CD4-positive, alpha-beta T cell (primary cell): ENCODE results near the gene RHBDF1. TPM values are rescaled to one million over a fixed set of nuclear protein-coding genes. Genes with fewer than 3 reads are reported as not detected.

Source experiments
- ATAC-seq: fragments of 200-7000 bp; cut with Tn5 transposase; one replicate; pipeline ENCODE4 v1.10.0; 2022; ENCODE audit warnings: mild to moderate bottlenecking; ENCODE audit not compliant: poor library complexity
- CTCF ChIA-PET: fragments of 350-600 bp; sonication (Branson Sonifier 250); formaldehyde crosslinking; loops from one replicate; lab custom pipeline; 2021; ENCODE audit warnings: antibody characterized with exemption, inconsistent platforms; lab: Charles Lee
- POLR2A ChIA-PET: fragments of 350-600 bp; sonication (Branson Sonifier 250); formaldehyde crosslinking; loops from one replicate; lab custom pipeline; 2021; ENCODE audit warnings: antibody characterized with exemption, inconsistent platforms; lab: Charles Lee
- DNase-seq, 14 experiments: peaks; one replicate each; pipeline ENCODE4 v3.0.0-alpha.2; 2013 to 2020; ENCODE audit warnings: mixed read lengths in 2 of 14
- H3K27ac ChIP-seq, 2 donors: one replicate each; pipeline versions ENCODE4 v1.5.1 to v1.7.0; 2013; ENCODE audit warnings: low read length in 2 of 2, low read depth in 1 of 2, mild to moderate bottlenecking in 1 of 2
- H3K27me3 ChIP-seq, 2 experiments: 1 replicate in 1 of 2; 2 replicates in 1 of 2; pipeline versions ENCODE4 v1.6.1 to v1.7.0; 2013; ENCODE audit warnings: low read length in 2 of 2, control low read depth in 1 of 2, mild to moderate bottlenecking in 1 of 2, moderate library complexity in 1 of 2; ENCODE audit not compliant: insufficient read depth in 2 of 2, control insufficient read depth in 1 of 2
- H3K36me3 ChIP-seq: one replicate; pipeline ENCODE4 v1.6.1; 2013; ENCODE audit warnings: low read length, control low read depth; ENCODE audit not compliant: insufficient read depth
- H3K4me1 ChIP-seq: one replicate; pipeline ENCODE4 v1.6.1; 2013; ENCODE audit warnings: low read length, control low read depth; ENCODE audit not compliant: insufficient read depth
- H3K4me3 ChIP-seq: one replicate; pipeline ENCODE4 v1.5.1; 2013; ENCODE audit warnings: mild to moderate bottlenecking, low read length, moderate library complexity
- H3K9me3 ChIP-seq, 2 experiments: 1 replicate in 1 of 2; 2 replicates in 1 of 2; pipeline versions ENCODE4 v1.6.1 to v1.7.0; 2013; ENCODE audit warnings: low read length in 2 of 2, mild to moderate bottlenecking in 2 of 2, control low read depth in 1 of 2, moderate library complexity in 1 of 2; ENCODE audit not compliant: control insufficient read depth in 1 of 2, insufficient read depth in 1 of 2
- H3K27ac Mint-ChIP-seq: one replicate; pipeline ENCODE4 v1.8.0; 2020; ENCODE audit warnings: mixed read lengths
- H3K27me3 Mint-ChIP-seq: one replicate; pipeline ENCODE4 v1.8.0; 2021; ENCODE audit warnings: mixed read lengths
- H3K36me3 Mint-ChIP-seq: one replicate; pipeline ENCODE4 v1.8.0; 2021; ENCODE audit warnings: low read depth, mixed read lengths
- H3K4me1 Mint-ChIP-seq: one replicate; pipeline ENCODE4 v1.8.0; 2021; ENCODE audit warnings: low read depth, mixed read lengths
- H3K4me3 Mint-ChIP-seq: one replicate; pipeline ENCODE4 v1.8.0; 2020; ENCODE audit warnings: mild to moderate bottlenecking, mixed read lengths
- H3K9me3 Mint-ChIP-seq: one replicate; pipeline ENCODE4 v1.8.0; 2020; ENCODE audit warnings: mixed read lengths
- CTCF ChIP-seq: fragments of 200-600 bp; IDR thresholded peaks from one replicate; pipeline ENCODE4 v1.8.0; 2022; ENCODE audit warnings: antibody characterized with exemption, mild to moderate bottlenecking
- intact Hi-C, 2 experiments: fragments of 100-400 bp; cut with DNase I in 1 of 2; cut with micrococcal nuclease in 1 of 2; formaldehyde crosslinking; loops; one replicate each; pipeline versions ENCODE4 v1.15.1 to v1.9.0; 2023 to 2025; cut with DNase I, micrococcal nuclease
- total RNA-seq, 174 experiments: library from RNA in 2 of 174; stranded (reverse) in 2 of 174; gene quantifications; one replicate each; pipeline ENCODE4 v1.2.3 and lab custom pipeline; 2021 to 2026

RHBDF1 gene
- total RNA-seq, 2 experiments from 2014 or later, result 0.33 to 0.34 TPM

- peak; percentile 95 for TF ChIP-seq CTCF
- DNase-seq (peak; percentile 81 to 94 (median 87)), ATAC-seq (peak; percentile 100)
- Mint-ChIP-seq H3K36me3 (peaks cover 22% of the 10 kb centered on the region), H3K27ac (no peak overlapping the region), H3K4me1 (peaks cover 6% of the 10 kb centered on the region), H3K27me3 (no peaks in the 10 kb centered on the region), H3K4me3 (no peak overlapping the region), H3K9me3 (no peaks in the 10 kb centered on the region)
- intact Hi-C loops, result loop anchor here (1.0 kb wide), 1 partner anchor 32 kb away; no protein-coding TSS in a partner anchor
- H3K27ac ChIP-seq, result no peak overlapping the region
- no peaks in the 10 kb centered on the region for H3K9me3 ChIP-seq
- H3K27me3 ChIP-seq, result no peaks in the 10 kb centered on the region
- POLR2A ChIA-PET, result interaction anchor here (0.6 to 2.1 kb wide), 5 partner anchors 12 to 44 kb away, joined by 3 to 6 read pairs (median 4); partner anchors contain the start of genes MPG, POLR3K and SNRNP25
- H3K4me3 ChIP-seq, result no peak overlapping the region
- peaks cover 9% of the 10 kb centered on the region for H3K4me1 ChIP-seq
- peaks cover 15% of the 10 kb centered on the region for H3K36me3 ChIP-seq
- CTCF ChIA-PET, result interaction anchor here (0.6 to 4.2 kb wide), 20 partner anchors 10 to 273 kb away, joined by 3 to 105 read pairs (median 4); partner anchors contain the start of genes FAM234A, MRPL28, POLR3K and RHBDF1
Observed at GRCh38 chr16:96935-97381, 24.5 kb upstream of the RHBDF1 start.

DNA sequence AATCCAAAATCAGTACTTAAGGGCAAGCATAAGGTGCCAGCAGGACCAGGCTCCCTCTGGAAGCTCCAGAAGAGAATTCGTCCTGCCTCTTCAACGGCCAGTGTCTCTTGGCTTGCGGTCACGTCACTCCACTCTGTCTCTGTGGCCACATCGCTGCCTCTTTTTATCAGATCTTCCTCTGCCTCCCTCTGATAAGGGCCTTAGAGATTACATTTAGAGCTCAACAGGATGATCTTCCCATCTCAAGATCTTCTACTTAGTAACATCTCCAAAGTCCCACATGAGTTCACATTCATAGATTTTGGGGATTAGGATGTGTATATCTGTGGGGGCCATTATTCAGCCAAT, 22.5 kb upstream of the RHBDF1 start:
- Mint-ChIP-seq H3K9me3 (no peaks in the 10 kb centered on the region), H3K27ac (no peak overlapping the region), H3K27me3 (no peaks in the 10 kb centered on the region), H3K4me3 (no peak overlapping the region), H3K4me1 (peaks cover 6% of the 10 kb centered on the region), H3K36me3 (peaks cover 20% of the 10 kb centered on the region)
- Histone ChIP-seq H3K27me3 (no peaks in the 10 kb centered on the region), H3K4me1 (peaks cover 9% of the 10 kb centered on the region), H3K27ac (no peak overlapping the region), H3K4me3 (no peak overlapping the region), H3K36me3 (peaks cover 11% of the 10 kb centered on the region), H3K9me3 (no peaks in the 10 kb centered on the region)
- DNase-seq, result no peak
- TF ChIP-seq CTCF, result no peak
- CTCF ChIA-PET, result interaction anchor here (4.2 kb wide), 1 partner anchor 30 kb away, joined by 105 read pairs; no protein-coding TSS in a partner anchor
- intact Hi-C loops, result no loop called here
- no peak for ATAC-seq
- POLR2A ChIA-PET, result no interaction called here

DNA sequence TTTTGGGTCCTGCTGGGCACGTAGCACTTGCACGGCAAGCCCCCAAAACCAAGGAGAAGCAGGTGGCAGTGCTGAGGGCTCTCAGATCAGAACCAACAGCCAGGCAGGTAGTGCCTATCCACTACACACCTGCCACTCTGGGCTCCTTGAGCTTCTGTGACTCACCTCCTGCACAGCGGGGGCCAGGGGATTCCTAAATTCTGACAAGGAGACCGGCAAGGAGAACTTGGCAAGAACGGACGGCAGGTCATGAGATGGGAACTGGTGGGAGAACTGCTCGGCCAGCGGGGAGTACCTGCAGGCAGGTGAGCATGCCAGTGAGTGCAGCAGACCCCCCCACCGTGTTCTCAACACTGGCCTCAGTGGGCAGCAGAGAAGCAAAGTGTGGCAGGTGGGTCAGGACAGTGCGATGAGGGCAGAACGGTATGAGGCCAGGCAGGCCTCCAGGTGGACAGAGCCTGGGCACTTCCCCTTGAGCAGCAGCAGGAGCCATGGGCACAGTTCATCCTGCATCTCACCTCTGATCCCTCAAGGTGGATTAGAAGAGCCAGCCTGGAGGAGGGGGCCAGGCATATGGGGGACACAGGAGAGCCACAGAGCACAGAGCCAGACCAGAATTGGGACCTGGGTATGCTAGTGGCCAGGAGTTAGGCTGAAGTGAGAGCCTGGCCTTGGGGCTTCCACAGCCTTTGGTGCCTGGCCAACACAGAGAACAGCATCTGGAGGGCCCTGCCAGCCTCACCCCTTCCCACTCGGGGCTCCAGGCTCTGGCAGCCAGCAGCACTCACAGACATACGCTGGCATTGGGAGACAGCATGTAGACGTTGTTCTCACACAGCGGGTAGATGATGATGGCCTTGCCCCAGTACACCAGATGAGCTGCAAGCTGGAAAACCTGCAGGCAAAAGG, 20.3 kb upstream of the RHBDF1 start:
- POLR2A ChIA-PET, result no interaction called here
- Histone ChIP-seq H3K27me3 (no peaks in the 10 kb centered on the region), H3K4me3 (no peak overlapping the region), H3K4me1 (peaks cover 9% of the 10 kb centered on the region), H3K9me3 (no peaks in the 10 kb centered on the region), H3K36me3 (peaks cover 19% of the 10 kb centered on the region), H3K27ac (no peak overlapping the region)
- no peak for ATAC-seq
- DNase-seq, result no peak
- Mint-ChIP-seq H3K27me3 (no peaks in the 10 kb centered on the region), H3K27ac (no peak overlapping the region), H3K36me3 (peaks cover 20% of the 10 kb centered on the region), H3K9me3 (no peaks in the 10 kb centered on the region), H3K4me1 (peaks cover 6% of the 10 kb centered on the region), H3K4me3 (no peak overlapping the region)
- CTCF ChIA-PET, result no interaction called here
- intact Hi-C loops, result no loop called here
- TF ChIP-seq CTCF, result no peak
